Kidney (tissue), 14 donors: ENCODE results near the gene ZNF408. TPM values are rescaled to one million over a fixed set of nuclear protein-coding genes. Genes with fewer than 3 reads are reported as not detected.

ENCODE experiments used
- DNase-seq, 5 donors: peaks; one replicate each; pipeline ENCODE4 v3.0.0-alpha.2; 2013 to 2020
- FAIRE-seq: peaks from 2 replicates; lab custom pipeline; 2012; peaks lifted over from hg19 to GRCh38; lab: Jason Lieb, UNC
- H3K27ac ChIP-seq, 2 donors: one replicate each; pipeline ENCODE4 v1.7.0; 2013; ENCODE audit warnings: low read depth in 2 of 2, low read length in 2 of 2, inconsistent platforms in 1 of 2
- H3K27me3 ChIP-seq: one replicate; pipeline ENCODE4 v1.7.1; 2013; ENCODE audit warnings: low read length, inconsistent platforms; ENCODE audit not compliant: control insufficient read depth, insufficient read depth
- H3K36me3 ChIP-seq, 3 donors: one replicate each; pipeline versions ENCODE4 v1.7.0 to v1.7.1; 2013; ENCODE audit warnings: low read length in 3 of 3, control low read depth in 1 of 3, inconsistent platforms in 1 of 3; ENCODE audit not compliant: insufficient read depth in 3 of 3, control insufficient read depth in 2 of 3
- H3K4me1 ChIP-seq, 3 donors: one replicate each; pipeline versions ENCODE4 v1.7.0 to v1.7.1; 2013; ENCODE audit warnings: low read length in 3 of 3, inconsistent platforms in 1 of 3, low read depth in 1 of 3; ENCODE audit not compliant: control insufficient read depth in 2 of 3, insufficient read depth in 2 of 3
- H3K4me3 ChIP-seq, 3 donors: one replicate each; pipeline versions ENCODE4 v1.7.0 to v1.8.1; 2013; ENCODE audit warnings: low read length in 3 of 3, control low read depth in 1 of 3, inconsistent platforms in 1 of 3
- H3K9ac ChIP-seq, 3 donors: one replicate each; pipeline versions ENCODE4 v1.7.0 to v1.7.1; 2013; ENCODE audit warnings: low read length in 3 of 3, control low read depth in 1 of 3, inconsistent platforms in 1 of 3
- H3K9me3 ChIP-seq, 3 donors: one replicate each; pipeline versions ENCODE4 v1.7.0 to v1.7.1; 2013; ENCODE audit warnings: low read length in 3 of 3, control low read depth in 1 of 3, inconsistent platforms in 1 of 3; ENCODE audit not compliant: control insufficient read depth in 2 of 3, insufficient read depth in 1 of 3
- intact Hi-C: fragments of 100-400 bp; cut with DNase I; formaldehyde crosslinking; loops from one replicate; pipeline ENCODE4 v1.11.1; 2022
- polyA plus RNA-seq: library from polyadenylated mRNA; stranded (reverse); fragments of 350-450 nt; fragmentation: Illumina TruSeq; extraction: RNeasy Lipid Tissue Mini Kit (QIAGEN cat#74804); gene quantifications from one replicate; pipeline ENCODE4 v1.2.3, GENCODE V29; 2014; ENCODE audit warnings: low read depth, low replicate concordance; ENCODE audit not compliant: insufficient read depth
- total RNA-seq: library from RNA; stranded (reverse); fragmentation: NEBNext Ultra II Directional; extraction: Animal tissue kit (Norgen Biotek cat#: 25700); gene quantifications from one replicate; pipeline ENCODE4 v1.2.1, GENCODE V29; 2021
- TF ChIP-seq, protein P1 (sequence below): IDR thresholded peaks from 3 replicates; pipeline ENCODE4 v1.5.1; 2012; ENCODE audit warnings: mild to moderate bottlenecking, moderate library complexity, borderline replicate concordance; ENCODE audit not compliant: insufficient read depth; ENCODE audit errors: extremely low read depth
- donor health status: control.
- donor health status: control.
- donor health status: control.
- donor health status: control.
- donor health status: control.
- donor health status: DM: yes; HTN: yes; CAD: no.
- donor health status: Normal renal cell carcinoma (clear cell type).

ZNF408 gene
- total and polyA plus RNA-seq, 2 donors from 2014 or later = 7.8 to 9.7 TPM

GRCh38 chr11:46697723-46698122, 3.1 kb upstream of the ZNF408 start:
- H3K36me3 ChIP-seq = peaks cover 0 to 20% (median 18%) of the 10 kb centered on the region in 3 donors
- intact Hi-C loops = no loop called here
- no peaks in the 10 kb centered on the region for H3K27me3 ChIP-seq
- FAIRE-seq (no peak), DNase-seq (no peak)
- peak overlapping the region in 1 of 2 donors; percentile 20 for H3K27ac ChIP-seq
- TF ChIP-seq, protein P1, sequence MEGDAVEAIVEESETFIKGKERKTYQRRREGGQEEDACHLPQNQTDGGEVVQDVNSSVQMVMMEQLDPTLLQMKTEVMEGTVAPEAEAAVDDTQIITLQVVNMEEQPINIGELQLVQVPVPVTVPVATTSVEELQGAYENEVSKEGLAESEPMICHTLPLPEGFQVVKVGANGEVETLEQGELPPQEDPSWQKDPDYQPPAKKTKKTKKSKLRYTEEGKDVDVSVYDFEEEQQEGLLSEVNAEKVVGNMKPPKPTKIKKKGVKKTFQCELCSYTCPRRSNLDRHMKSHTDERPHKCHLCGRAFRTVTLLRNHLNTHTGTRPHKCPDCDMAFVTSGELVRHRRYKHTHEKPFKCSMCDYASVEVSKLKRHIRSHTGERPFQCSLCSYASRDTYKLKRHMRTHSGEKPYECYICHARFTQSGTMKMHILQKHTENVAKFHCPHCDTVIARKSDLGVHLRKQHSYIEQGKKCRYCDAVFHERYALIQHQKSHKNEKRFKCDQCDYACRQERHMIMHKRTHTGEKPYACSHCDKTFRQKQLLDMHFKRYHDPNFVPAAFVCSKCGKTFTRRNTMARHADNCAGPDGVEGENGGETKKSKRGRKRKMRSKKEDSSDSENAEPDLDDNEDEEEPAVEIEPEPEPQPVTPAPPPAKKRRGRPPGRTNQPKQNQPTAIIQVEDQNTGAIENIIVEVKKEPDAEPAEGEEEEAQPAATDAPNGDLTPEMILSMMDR = no peak
- peaks cover 0 to 33% (median 3%) of the 10 kb centered on the region in 3 donors for H3K4me1 ChIP-seq
- no peak overlapping the region for H3K9ac ChIP-seq
- no peaks in the 10 kb centered on the region for H3K9me3 ChIP-seq
- H3K4me3 ChIP-seq = no peak overlapping the region

DNA sequence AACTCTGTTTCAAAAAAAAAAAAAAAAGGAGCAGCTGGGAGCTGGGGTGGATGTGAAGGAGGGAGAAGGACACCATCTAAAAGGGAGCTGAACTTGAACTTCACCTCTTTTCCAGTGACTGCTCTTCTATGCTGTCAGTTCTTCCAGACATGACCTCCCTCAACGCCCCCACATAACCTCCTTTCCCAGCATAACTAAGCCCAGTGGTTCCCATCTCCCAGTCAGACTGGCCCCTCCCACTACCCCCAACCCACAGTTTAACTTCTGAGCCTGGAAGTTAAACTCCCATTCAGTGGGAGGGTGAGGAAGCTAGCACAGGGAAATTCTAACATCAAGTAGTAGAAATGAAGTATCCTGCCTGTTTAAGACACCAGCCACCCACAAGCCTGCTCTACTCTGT, 2.2 kb upstream of the ZNF408 start:
- Histone ChIP-seq H3K27me3 (no peaks in the 10 kb centered on the region), H3K4me1 (peaks cover 0 to 33% (median 3%) of the 10 kb centered on the region in 3 donors), H3K36me3 (peaks cover 2 to 27% (median 24%) of the 10 kb centered on the region in 3 donors), H3K27ac (no peak overlapping the region), H3K4me3 (peak overlapping the region in 1 of 3 donors; percentile 19), H3K9me3 (no peaks in the 10 kb centered on the region), H3K9ac (peak overlapping the region in 1 of 3 donors; percentile 13)
- intact Hi-C loops = no loop called here
- peak in 3 of 5 donors; percentile 20 to 45 (median 23) for DNase-seq
- TF ChIP-seq, protein P1 = no peak
- no peak for FAIRE-seq

DNA sequence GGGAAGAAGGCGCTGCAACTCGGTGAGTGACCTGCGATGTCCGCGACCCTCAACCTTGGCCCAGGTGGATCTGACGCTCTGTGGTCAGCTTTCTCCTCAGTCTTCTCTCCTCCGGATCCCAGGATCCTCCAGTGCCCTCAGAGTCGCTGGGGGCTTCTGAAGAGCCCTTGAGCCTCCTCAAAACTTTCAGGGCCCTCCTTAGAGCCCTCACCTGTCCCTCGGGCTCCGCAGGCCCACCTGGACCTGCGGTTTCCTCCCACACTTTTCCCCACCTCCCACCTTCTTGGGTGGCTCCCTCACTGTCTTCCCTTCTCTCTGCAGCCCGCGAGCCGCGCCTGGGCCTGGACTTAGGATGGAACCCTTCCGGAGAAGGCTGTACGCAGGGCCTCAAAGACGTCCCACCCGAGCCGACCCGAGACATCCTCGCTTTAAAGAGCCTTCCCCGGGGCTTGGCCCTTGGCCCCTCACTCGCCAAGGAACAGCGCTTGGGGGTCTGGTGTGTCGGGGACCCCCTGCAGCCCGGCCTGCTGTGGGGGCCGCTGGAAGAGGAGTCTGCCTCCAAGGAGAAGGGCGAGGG, 335 bp downstream of the ZNF408 start:
- Histone ChIP-seq H3K9me3 (no peaks in the 10 kb centered on the region), H3K27ac (peak overlapping the region; percentile 96), H3K27me3 (no peaks in the 10 kb centered on the region), H3K36me3 (peaks cover 2 to 26% (median 23%) of the 10 kb centered on the region in 3 donors), H3K4me3 (peak overlapping the region; percentile 94 to 100 (median 99)), H3K9ac (peak overlapping the region; percentile 84 to 98 (median 89)), H3K4me1 (peaks cover 0 to 21% (median 3%) of the 10 kb centered on the region in 3 donors)
- TF ChIP-seq, protein P1 = no peak
- peak in 1 of 5 donors; percentile 75 for DNase-seq
- intact Hi-C loops = no loop called here
- no peak for FAIRE-seq
